Measurements from ENCODE around the gene RBBP8NL.
"Not testable (repeated sequence)": the region's sequence is repeated elsewhere in the genome, so short reads cannot be mapped to it uniquely, and the experiment has no call there.

The RBBP8NL gene

GRCh38 chr20:62436692-62437091, 9.4 kb upstream of the RBBP8NL start:
- no peaks in the 10 kb centered on the region for H3K4me1 ChIP-seq (ENCODE audit: control insufficient read depth, low read depth, low read length)
- no peaks in the 10 kb centered on the region for H3K9me3 ChIP-seq (ENCODE audit: control insufficient read depth, low read depth, low read length)
- no peaks in the 10 kb centered on the region for H3K36me3 ChIP-seq (ENCODE audit: control insufficient read depth, low read depth, low read length)
- H3K9ac ChIP-seq (ENCODE audit: low read length) = no peak overlapping the region
- H3K27ac ChIP-seq (ENCODE audit: low read length) = no peak overlapping the region
- no peaks in the 10 kb centered on the region for H3K27me3 ChIP-seq (ENCODE audit: control insufficient read depth, insufficient read depth, low read length)
- H3K4me3 ChIP-seq (ENCODE audit: low read length) = no peak overlapping the region

- H3K9ac ChIP-seq (ENCODE audit: low read length) = no peak overlapping the region
- no peaks in the 10 kb centered on the region for H3K27me3 ChIP-seq (ENCODE audit: control insufficient read depth, insufficient read depth, low read length)
- H3K4me3 ChIP-seq (ENCODE audit: low read length) = no peak overlapping the region
- H3K4me1 ChIP-seq (ENCODE audit: control insufficient read depth, low read depth, low read length) = peaks cover 10% of the 10 kb centered on the region
- H3K9me3 ChIP-seq (ENCODE audit: control insufficient read depth, low read depth, low read length) = no peaks in the 10 kb centered on the region
- H3K36me3 ChIP-seq (ENCODE audit: control insufficient read depth, low read depth, low read length) = no peaks in the 10 kb centered on the region
- no peak overlapping the region for H3K27ac ChIP-seq (ENCODE audit: low read length)
Measured at GRCh38 chr20:62433658-62434497, 6.5 kb upstream of the RBBP8NL start.

- Histone ChIP-seq H3K9ac (ENCODE audit: low read length) (no peak overlapping the region), H3K4me1 (ENCODE audit: control insufficient read depth, low read depth, low read length) (peaks cover 27% of the 10 kb centered on the region), H3K9me3 (ENCODE audit: control insufficient read depth, low read depth, low read length) (no peaks in the 10 kb centered on the region), H3K4me3 (ENCODE audit: low read length) (no peak overlapping the region), H3K36me3 (ENCODE audit: control insufficient read depth, low read depth, low read length) (no peaks in the 10 kb centered on the region), H3K27me3 (ENCODE audit: control insufficient read depth, insufficient read depth, low read length) (no peaks in the 10 kb centered on the region), H3K27ac (ENCODE audit: low read length) (no peak overlapping the region)
Measured at GRCh38 chr20:62430866-62431447, 3.6 kb upstream of the RBBP8NL start.

- Histone ChIP-seq H3K4me3 (ENCODE audit: low read length) (no peak overlapping the region), H3K9ac (ENCODE audit: low read length) (no peak overlapping the region), H3K36me3 (ENCODE audit: control insufficient read depth, low read depth, low read length) (no peaks in the 10 kb centered on the region), H3K27ac (ENCODE audit: low read length) (no peak overlapping the region), H3K9me3 (ENCODE audit: control insufficient read depth, low read depth, low read length) (no peaks in the 10 kb centered on the region), H3K4me1 (ENCODE audit: control insufficient read depth, low read depth, low read length) (peaks cover 27% of the 10 kb centered on the region), H3K27me3 (ENCODE audit: control insufficient read depth, insufficient read depth, low read length) (no peaks in the 10 kb centered on the region)
Measured at GRCh38 chr20:62430311-62430853, 3.0 kb upstream of the RBBP8NL start.

- no peaks in the 10 kb centered on the region for H3K9me3 ChIP-seq (ENCODE audit: control insufficient read depth, low read depth, low read length)
- H3K27me3 ChIP-seq (ENCODE audit: control insufficient read depth, insufficient read depth, low read length) = no peaks in the 10 kb centered on the region
- H3K4me1 ChIP-seq (ENCODE audit: control insufficient read depth, low read depth, low read length) = peaks cover 27% of the 10 kb centered on the region
- no peaks in the 10 kb centered on the region for H3K36me3 ChIP-seq (ENCODE audit: control insufficient read depth, low read depth, low read length)
- no peak overlapping the region for H3K27ac ChIP-seq (ENCODE audit: low read length)
- H3K4me3 ChIP-seq (ENCODE audit: low read length) = no peak overlapping the region
- H3K9ac ChIP-seq (ENCODE audit: low read length) = no peak overlapping the region
Measured at GRCh38 chr20:62429455-62430310, 2.3 kb upstream of the RBBP8NL start.

GRCh38 chr20:62428396-62429295, 1.3 kb upstream of the RBBP8NL start:
- Histone ChIP-seq H3K27me3 (ENCODE audit: control insufficient read depth, insufficient read depth, low read length) (no peaks in the 10 kb centered on the region), H3K9me3 (ENCODE audit: control insufficient read depth, low read depth, low read length) (no peaks in the 10 kb centered on the region), H3K4me1 (ENCODE audit: control insufficient read depth, low read depth, low read length) (peaks cover 27% of the 10 kb centered on the region), H3K27ac (ENCODE audit: low read length) (no peak overlapping the region), H3K36me3 (ENCODE audit: control insufficient read depth, low read depth, low read length) (no peaks in the 10 kb centered on the region), H3K9ac (ENCODE audit: low read length) (no peak overlapping the region), H3K4me3 (ENCODE audit: low read length) (no peak overlapping the region)

GRCh38 chr20:62428002-62428372, 648 bp upstream of the RBBP8NL start:
- Histone ChIP-seq H3K36me3 (ENCODE audit: control insufficient read depth, low read depth, low read length) (no peaks in the 10 kb centered on the region), H3K9ac (ENCODE audit: low read length) (no peak overlapping the region), H3K27ac (ENCODE audit: low read length) (no peak overlapping the region), H3K9me3 (ENCODE audit: control insufficient read depth, low read depth, low read length) (no peaks in the 10 kb centered on the region), H3K4me3 (ENCODE audit: low read length) (no peak overlapping the region), H3K4me1 (ENCODE audit: control insufficient read depth, low read depth, low read length) (peaks cover 27% of the 10 kb centered on the region), H3K27me3 (ENCODE audit: control insufficient read depth, insufficient read depth, low read length) (no peaks in the 10 kb centered on the region)

- peaks cover 27% of the 10 kb centered on the region for H3K4me1 ChIP-seq (ENCODE audit: control insufficient read depth, low read depth, low read length)
- H3K27me3 ChIP-seq (ENCODE audit: control insufficient read depth, insufficient read depth, low read length) = no peaks in the 10 kb centered on the region
- no peak overlapping the region for H3K4me3 ChIP-seq (ENCODE audit: low read length)
- H3K36me3 ChIP-seq (ENCODE audit: control insufficient read depth, low read depth, low read length) = no peaks in the 10 kb centered on the region
- H3K9me3 ChIP-seq (ENCODE audit: control insufficient read depth, low read depth, low read length) = no peaks in the 10 kb centered on the region
- no peak overlapping the region for H3K9ac ChIP-seq (ENCODE audit: low read length)
- peak overlapping the region; percentile 34 for H3K27ac ChIP-seq (ENCODE audit: low read length)
Measured at GRCh38 chr20:62426699-62427131, 624 bp downstream of the RBBP8NL start.

GRCh38 chr20:62426059-62426348, 1.3 kb downstream of the RBBP8NL start:
- H3K4me1 ChIP-seq (ENCODE audit: control insufficient read depth, low read depth, low read length) = peaks cover 22% of the 10 kb centered on the region
- H3K9me3 ChIP-seq (ENCODE audit: control insufficient read depth, low read depth, low read length); H3K4me3 ChIP-seq (ENCODE audit: low read length); H3K27ac ChIP-seq (ENCODE audit: low read length); H3K36me3 ChIP-seq (ENCODE audit: control insufficient read depth, low read depth, low read length); H3K27me3 ChIP-seq (ENCODE audit: control insufficient read depth, insufficient read depth, low read length); H3K9ac ChIP-seq (ENCODE audit: low read length): not testable (repeated sequence)

- H3K27me3 ChIP-seq (ENCODE audit: control insufficient read depth, insufficient read depth, low read length) = no peaks in the 10 kb centered on the region
Measured at GRCh38 chr20:62425281-62426058, 1.9 kb downstream of the RBBP8NL start.

More at GRCh38 chr20:62425281-62426058, 1.9 kb downstream of the RBBP8NL start:
- Histone ChIP-seq H3K9ac (ENCODE audit: low read length) (no peak overlapping the region), H3K4me1 (ENCODE audit: control insufficient read depth, low read depth, low read length) (peaks cover 20% of the 10 kb centered on the region), H3K36me3 (ENCODE audit: control insufficient read depth, low read depth, low read length) (no peaks in the 10 kb centered on the region), H3K4me3 (ENCODE audit: low read length) (no peak overlapping the region), H3K27ac (ENCODE audit: low read length) (no peak overlapping the region), H3K9me3 (ENCODE audit: control insufficient read depth, low read depth, low read length) (no peaks in the 10 kb centered on the region)
